Stimulated activated effector memory CD8-positive, alpha-beta T cell treated with anti-CD3 and anti-CD28 coated beads, Interleukin-12 subunit alpha, Interleukin-12 subunit beta, amount 100 ng/mL, for 72 hours (primary cell): ENCODE data around the gene CCNL1.
A peak's percentile ranks its signal among the peaks of the same experiment; 100 is the strongest.

Experiments used
- ATAC-seq: fragments of 150-1000 bp; cut with Tn5 transposase; 2 replicates; pipeline ENCODE4 v1.10.0; 2021
- DNase-seq, 2 donors: peaks; one replicate each; pipeline ENCODE4 v3.0.0; 2021 to 2022; ENCODE audit warnings: low spot score in 2 of 2
- H3K27ac Mint-ChIP-seq: one replicate; pipeline ENCODE4 v1.8.0; 2022; ENCODE audit warnings: mild to moderate bottlenecking, mixed read lengths
- H3K36me3 Mint-ChIP-seq: one replicate; pipeline ENCODE4 v1.8.0; 2022; ENCODE audit warnings: mild to moderate bottlenecking, mixed read lengths
- H3K4me1 Mint-ChIP-seq: one replicate; pipeline ENCODE4 v1.8.0; 2022; ENCODE audit warnings: mixed read lengths
- H3K4me3 Mint-ChIP-seq: one replicate; pipeline ENCODE4 v1.8.0; 2022; ENCODE audit warnings: mild to moderate bottlenecking, mixed read lengths
- H3K9me3 Mint-ChIP-seq: one replicate; pipeline ENCODE4 v1.8.0; 2022; ENCODE audit warnings: mixed read lengths

Gene CCNL1

GRCh38 chr3:157136647-157137387, 23.1 kb downstream of the CCNL1 start:
- Mint-ChIP-seq H3K36me3 (peaks cover 31% of the 10 kb centered on the region), H3K4me3 (no peak overlapping the region), H3K4me1 (peaks cover 32% of the 10 kb centered on the region), H3K27ac (no peak overlapping the region), H3K9me3 (no peaks in the 10 kb centered on the region)
- ATAC-seq (peak; percentile 1), DNase-seq (peak in 1 of 2 donors; percentile 43)

GRCh38 chr3:157135671-157136396, 24.1 kb downstream of the CCNL1 start:
- DNase-seq (peak in 1 of 2 donors; percentile 42), ATAC-seq (no peak)
- no peak overlapping the region for H3K4me3 Mint-ChIP-seq
- peaks cover 41% of the 10 kb centered on the region for H3K4me1 Mint-ChIP-seq
- peaks cover 26% of the 10 kb centered on the region for H3K36me3 Mint-ChIP-seq
- H3K9me3 Mint-ChIP-seq: no peaks in the 10 kb centered on the region
- H3K27ac Mint-ChIP-seq: no peak overlapping the region

- Mint-ChIP-seq H3K4me3 (no peak overlapping the region), H3K9me3 (no peaks in the 10 kb centered on the region), H3K4me1 (peaks cover 51% of the 10 kb centered on the region), H3K36me3 (peaks cover 21% of the 10 kb centered on the region), H3K27ac (peak overlapping the region; percentile 60)
- DNase-seq (peak in 1 of 2 donors; percentile 57), ATAC-seq (peak; percentile 83)
Measured at GRCh38 chr3:157134620-157135191, 25.2 kb downstream of the CCNL1 start.

GRCh38 chr3:157133434-157134320, 26.3 kb downstream of the CCNL1 start:
- Mint-ChIP-seq H3K4me3 (no peak overlapping the region), H3K27ac (peak overlapping the region; percentile 97), H3K9me3 (no peaks in the 10 kb centered on the region), H3K36me3 (peaks cover 19% of the 10 kb centered on the region), H3K4me1 (peaks cover 62% of the 10 kb centered on the region)
- peak in 1 of 2 donors; percentile 44 for DNase-seq
- no peak for ATAC-seq

GRCh38 chr3:157132936-157133335, 27.0 kb downstream of the CCNL1 start:
- Mint-ChIP-seq H3K9me3 (no peaks in the 10 kb centered on the region), H3K4me1 (peaks cover 66% of the 10 kb centered on the region), H3K36me3 (peaks cover 21% of the 10 kb centered on the region), H3K27ac (peak overlapping the region; percentile 97), H3K4me3 (no peak overlapping the region)
- ATAC-seq (no peak), DNase-seq (no peak)

- peak overlapping the region; percentile 72 for H3K4me3 Mint-ChIP-seq
- ATAC-seq: no peak
- H3K9me3 Mint-ChIP-seq: no peaks in the 10 kb centered on the region
- H3K4me1 Mint-ChIP-seq: peaks cover 70% of the 10 kb centered on the region
- DNase-seq: no peak
- peaks cover 27% of the 10 kb centered on the region for H3K36me3 Mint-ChIP-seq
- H3K27ac Mint-ChIP-seq: peak overlapping the region; percentile 97
Measured at GRCh38 chr3:157132341-157132740, 27.6 kb downstream of the CCNL1 start.

GRCh38 chr3:157131861-157132260, 28.1 kb downstream of the CCNL1 start:
- H3K9me3 Mint-ChIP-seq: no peaks in the 10 kb centered on the region
- peaks cover 28% of the 10 kb centered on the region for H3K36me3 Mint-ChIP-seq
- no peak for ATAC-seq
- peaks cover 71% of the 10 kb centered on the region for H3K4me1 Mint-ChIP-seq
- DNase-seq: no peak
- H3K27ac Mint-ChIP-seq: peak overlapping the region; percentile 97
- H3K4me3 Mint-ChIP-seq: peak overlapping the region; percentile 72

- Mint-ChIP-seq H3K4me3 (peak overlapping the region; percentile 72), H3K4me1 (peaks cover 78% of the 10 kb centered on the region), H3K36me3 (peaks cover 28% of the 10 kb centered on the region), H3K9me3 (no peaks in the 10 kb centered on the region), H3K27ac (peak overlapping the region; percentile 97)
- DNase-seq (peak; percentile 30 to 78), ATAC-seq (peak; percentile 25)
Measured at GRCh38 chr3:157130467-157131251, 29.3 kb downstream of the CCNL1 start.

- peak overlapping the region; percentile 97 for H3K27ac Mint-ChIP-seq
- peaks cover 28% of the 10 kb centered on the region for H3K36me3 Mint-ChIP-seq
- no peaks in the 10 kb centered on the region for H3K9me3 Mint-ChIP-seq
- no peak for ATAC-seq
- H3K4me1 Mint-ChIP-seq: peaks cover 82% of the 10 kb centered on the region
- DNase-seq: peak in 1 of 2 donors; percentile 65
- peak overlapping the region; percentile 72 for H3K4me3 Mint-ChIP-seq
Measured at GRCh38 chr3:157129803-157130466, 30.0 kb downstream of the CCNL1 start.

GRCh38 chr3:157128771-157129681, 30.9 kb downstream of the CCNL1 start:
- Mint-ChIP-seq H3K4me3 (peak overlapping the region; percentile 72), H3K27ac (peak overlapping the region; percentile 97), H3K9me3 (no peaks in the 10 kb centered on the region), H3K36me3 (peaks cover 28% of the 10 kb centered on the region), H3K4me1 (peaks cover 82% of the 10 kb centered on the region)
- DNase-seq (peak; percentile 11 to 70), ATAC-seq (peak; percentile 2)

GRCh38 chr3:157127831-157128767, 31.8 kb downstream of the CCNL1 start:
- ATAC-seq: peak; percentile 94
- peaks cover 72% of the 10 kb centered on the region for H3K4me1 Mint-ChIP-seq
- H3K36me3 Mint-ChIP-seq: peaks cover 28% of the 10 kb centered on the region
- H3K4me3 Mint-ChIP-seq: peak overlapping the region; percentile 72
- H3K27ac Mint-ChIP-seq: peak overlapping the region; percentile 97
- no peaks in the 10 kb centered on the region for H3K9me3 Mint-ChIP-seq
- peak; percentile 44 to 79 for DNase-seq

GRCh38 chr3:157127268-157127667, 32.7 kb downstream of the CCNL1 start:
- ATAC-seq: no peak
- peaks cover 64% of the 10 kb centered on the region for H3K4me1 Mint-ChIP-seq
- DNase-seq: no peak
- H3K27ac Mint-ChIP-seq: peak overlapping the region; percentile 97
- H3K36me3 Mint-ChIP-seq: peaks cover 28% of the 10 kb centered on the region
- H3K4me3 Mint-ChIP-seq: no peak overlapping the region
- no peaks in the 10 kb centered on the region for H3K9me3 Mint-ChIP-seq
